Urothelium cell line (cell line): ENCODE results near the gene INSC.

Experiments
- DNase-seq: peaks from one replicate; pipeline ENCODE4 v3.0.0; 2011; ENCODE audit warnings: low spot score, mixed read lengths
- FAIRE-seq: peaks from 2 replicates; lab custom pipeline; 2011; peaks lifted over from hg19 to GRCh38; lab: Jason Lieb, UNC

The INSC gene

DNA sequence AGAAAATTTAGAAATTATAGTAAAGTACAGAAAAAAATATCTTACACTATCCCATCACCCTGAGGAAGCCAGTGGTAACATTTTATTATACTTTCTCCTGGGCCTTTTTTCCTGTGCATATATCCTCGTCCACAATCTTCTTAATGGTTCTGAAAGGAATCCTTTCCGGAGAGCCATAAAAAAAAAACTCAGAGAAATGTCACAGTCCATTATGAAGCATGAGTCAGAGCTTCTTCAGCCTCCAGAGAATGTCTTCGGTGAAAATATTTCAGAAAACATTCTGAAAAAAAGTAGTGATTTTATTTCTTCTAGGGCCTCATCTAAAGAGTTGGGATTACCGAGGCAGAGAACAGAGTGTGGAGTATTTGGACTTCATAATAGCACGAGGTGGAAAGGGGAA, 163.4 kb downstream of the INSC start:
- DNase-seq: peak; percentile 41
- no peak for FAIRE-seq

GRCh38 chr11:15280393-15280792, 165.7 kb downstream of the INSC start:
- FAIRE-seq (no peak), DNase-seq (no peak)

DNA sequence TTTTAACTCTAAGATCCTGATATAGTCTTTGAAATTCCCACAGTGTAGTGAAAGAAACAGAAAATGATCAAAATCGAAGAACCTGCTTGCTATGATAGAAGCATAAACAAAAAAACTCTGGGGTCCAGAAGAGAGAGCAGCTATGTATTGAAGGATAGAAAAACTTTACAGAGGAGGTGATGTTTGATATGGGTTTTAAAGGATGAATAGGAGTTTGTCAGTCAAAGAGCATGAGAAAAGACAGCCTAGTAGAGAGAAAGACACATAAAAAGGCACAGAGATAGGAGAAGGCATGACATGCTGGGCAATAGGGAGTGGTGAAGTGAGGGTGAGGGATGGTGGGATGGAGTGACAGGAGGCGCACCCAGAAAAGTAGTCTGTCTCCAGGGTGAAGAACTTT, 168.0 kb downstream of the INSC start:
- DNase-seq (no peak), FAIRE-seq (no peak)

DNA sequence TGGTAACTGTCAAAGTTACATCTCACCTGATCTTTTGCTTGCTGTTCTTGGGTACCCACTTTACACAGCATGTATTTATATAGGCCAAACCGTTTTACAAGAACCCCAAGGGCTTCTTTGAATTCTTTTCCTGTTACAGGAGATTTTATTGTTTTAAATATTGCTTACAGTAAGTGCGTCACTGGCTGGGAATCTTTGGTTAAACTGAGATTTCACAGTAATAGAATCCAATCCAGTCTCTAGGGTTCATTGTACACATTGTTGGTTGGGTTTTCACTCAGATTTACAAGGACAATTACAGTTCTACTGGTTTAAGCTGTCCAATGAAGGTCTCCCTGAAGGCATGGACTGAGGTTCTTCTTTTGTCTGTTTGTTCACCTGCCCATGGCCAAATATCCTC, 171.7 kb downstream of the INSC start:
- FAIRE-seq (no peak), DNase-seq (no peak)

DNA sequence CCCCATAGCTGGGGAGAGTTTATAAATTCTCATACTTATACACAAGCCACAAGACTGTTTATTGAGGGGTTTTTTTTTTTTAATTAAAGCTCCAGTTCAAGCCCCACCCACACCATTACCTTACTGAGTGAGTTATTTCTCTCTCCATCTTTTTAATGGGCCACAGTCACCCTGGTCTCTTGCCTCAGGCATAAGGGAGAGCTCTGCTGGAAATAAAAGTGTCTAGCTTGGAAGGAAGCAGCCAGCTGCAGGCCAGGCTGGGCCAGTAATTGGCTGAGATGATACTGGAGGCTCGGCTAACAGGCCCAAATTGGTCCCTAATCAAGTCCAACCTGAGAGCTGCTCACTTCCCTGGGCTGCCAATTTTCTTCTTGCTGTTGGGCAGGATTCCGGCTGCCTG, 174.1 kb downstream of the INSC start:
- FAIRE-seq: no peak

DNA sequence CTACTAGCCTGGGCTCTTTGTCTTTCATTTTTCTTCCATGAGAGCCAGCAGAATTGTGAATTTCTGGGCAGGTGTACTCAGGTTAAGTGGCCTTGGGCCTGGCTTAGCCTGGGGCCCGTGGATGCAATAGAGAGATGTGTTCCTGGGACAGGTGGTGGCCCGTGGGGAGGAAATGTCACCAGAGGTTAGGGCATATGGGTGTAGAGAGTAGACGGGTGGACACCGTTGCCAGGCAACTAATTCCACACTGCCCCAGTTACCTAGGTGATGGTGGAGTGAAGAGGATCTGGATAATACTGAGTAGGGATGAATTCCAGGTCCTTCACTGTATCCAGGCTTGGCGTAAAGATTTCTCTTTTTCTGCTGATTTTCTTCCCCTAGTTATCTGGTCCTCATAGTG, 175.0 kb downstream of the INSC start:
- no peak for DNase-seq
- no peak for FAIRE-seq

More for the DNA sequence above, 174.1 kb downstream of the INSC start:
- no peak for DNase-seq

GRCh38 chr11:15291885-15292284, 177.2 kb downstream of the INSC start:
- DNase-seq: peak; percentile 24

GRCh38 chr11:15293975-15294620, 179.4 kb downstream of the INSC start:
- FAIRE-seq (no peak), DNase-seq (no peak)

More at GRCh38 chr11:15291885-15292284, 177.2 kb downstream of the INSC start:
- no peak for FAIRE-seq

DNA sequence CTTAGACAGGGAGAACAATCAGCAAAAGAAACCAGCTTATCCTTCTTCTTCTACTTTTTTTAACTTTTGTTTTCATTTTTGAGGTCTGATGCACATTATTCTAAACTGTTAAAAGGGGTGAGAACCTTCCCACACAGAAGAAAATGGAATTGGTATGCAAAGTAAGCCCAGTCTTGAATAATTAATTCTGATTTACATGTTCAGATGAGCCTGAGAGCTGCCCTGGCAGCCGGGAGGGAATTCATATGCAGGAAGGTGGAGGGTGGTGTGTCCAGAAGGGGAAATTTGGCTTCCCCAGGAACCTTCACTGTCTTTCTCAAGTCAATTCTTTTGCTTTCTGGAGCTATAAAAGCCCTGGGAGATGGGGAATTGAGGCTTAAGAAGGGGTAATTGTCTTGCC, 181.0 kb downstream of the INSC start:
- DNase-seq (no peak), FAIRE-seq (no peak)
